ENCODE measurements around the gene SCN8A.

DNA sequence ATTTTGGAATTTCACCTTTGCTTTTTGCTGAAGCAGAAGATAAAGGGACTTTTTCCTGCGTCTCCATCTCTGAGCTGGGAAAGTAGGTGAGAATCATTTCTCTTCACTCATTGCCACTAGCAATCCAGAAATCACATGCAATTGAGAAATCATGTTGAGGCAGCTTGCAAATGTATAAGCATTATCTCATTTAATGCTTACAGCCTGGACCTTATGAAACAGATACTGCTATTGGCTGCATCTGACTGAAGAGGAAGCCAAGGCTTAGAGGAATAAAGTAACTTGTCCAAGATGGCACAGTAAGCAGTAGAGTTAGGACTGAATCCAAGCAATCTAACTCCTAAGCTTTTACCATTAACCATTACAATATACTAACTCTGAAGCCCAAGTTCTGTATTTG lies 135.1 kb downstream of the SCN8A start:
- TF ChIP-seq, protein P1, sequence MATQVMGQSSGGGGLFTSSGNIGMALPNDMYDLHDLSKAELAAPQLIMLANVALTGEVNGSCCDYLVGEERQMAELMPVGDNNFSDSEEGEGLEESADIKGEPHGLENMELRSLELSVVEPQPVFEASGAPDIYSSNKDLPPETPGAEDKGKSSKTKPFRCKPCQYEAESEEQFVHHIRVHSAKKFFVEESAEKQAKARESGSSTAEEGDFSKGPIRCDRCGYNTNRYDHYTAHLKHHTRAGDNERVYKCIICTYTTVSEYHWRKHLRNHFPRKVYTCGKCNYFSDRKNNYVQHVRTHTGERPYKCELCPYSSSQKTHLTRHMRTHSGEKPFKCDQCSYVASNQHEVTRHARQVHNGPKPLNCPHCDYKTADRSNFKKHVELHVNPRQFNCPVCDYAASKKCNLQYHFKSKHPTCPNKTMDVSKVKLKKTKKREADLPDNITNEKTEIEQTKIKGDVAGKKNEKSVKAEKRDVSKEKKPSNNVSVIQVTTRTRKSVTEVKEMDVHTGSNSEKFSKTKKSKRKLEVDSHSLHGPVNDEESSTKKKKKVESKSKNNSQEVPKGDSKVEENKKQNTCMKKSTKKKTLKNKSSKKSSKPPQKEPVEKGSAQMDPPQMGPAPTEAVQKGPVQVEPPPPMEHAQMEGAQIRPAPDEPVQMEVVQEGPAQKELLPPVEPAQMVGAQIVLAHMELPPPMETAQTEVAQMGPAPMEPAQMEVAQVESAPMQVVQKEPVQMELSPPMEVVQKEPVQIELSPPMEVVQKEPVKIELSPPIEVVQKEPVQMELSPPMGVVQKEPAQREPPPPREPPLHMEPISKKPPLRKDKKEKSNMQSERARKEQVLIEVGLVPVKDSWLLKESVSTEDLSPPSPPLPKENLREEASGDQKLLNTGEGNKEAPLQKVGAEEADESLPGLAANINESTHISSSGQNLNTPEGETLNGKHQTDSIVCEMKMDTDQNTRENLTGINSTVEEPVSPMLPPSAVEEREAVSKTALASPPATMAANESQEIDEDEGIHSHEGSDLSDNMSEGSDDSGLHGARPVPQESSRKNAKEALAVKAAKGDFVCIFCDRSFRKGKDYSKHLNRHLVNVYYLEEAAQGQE (IDR thresholded peaks at IDR 0.05; ENCODE audit: insufficient replicate concordance, low read depth): no peak
- TF ChIP-seq POLR2AphosphoS5 (IDR thresholded peaks at IDR 0.05; ENCODE audit: low read depth) (no peak), GABPA (IDR thresholded peaks at IDR 0.05; ENCODE audit: low read depth) (no peak), SPI1 (IDR thresholded peaks at IDR 0.05; ENCODE audit: borderline replicate concordance, low read depth) (no peak)
- TF ChIP-seq, protein P2, sequence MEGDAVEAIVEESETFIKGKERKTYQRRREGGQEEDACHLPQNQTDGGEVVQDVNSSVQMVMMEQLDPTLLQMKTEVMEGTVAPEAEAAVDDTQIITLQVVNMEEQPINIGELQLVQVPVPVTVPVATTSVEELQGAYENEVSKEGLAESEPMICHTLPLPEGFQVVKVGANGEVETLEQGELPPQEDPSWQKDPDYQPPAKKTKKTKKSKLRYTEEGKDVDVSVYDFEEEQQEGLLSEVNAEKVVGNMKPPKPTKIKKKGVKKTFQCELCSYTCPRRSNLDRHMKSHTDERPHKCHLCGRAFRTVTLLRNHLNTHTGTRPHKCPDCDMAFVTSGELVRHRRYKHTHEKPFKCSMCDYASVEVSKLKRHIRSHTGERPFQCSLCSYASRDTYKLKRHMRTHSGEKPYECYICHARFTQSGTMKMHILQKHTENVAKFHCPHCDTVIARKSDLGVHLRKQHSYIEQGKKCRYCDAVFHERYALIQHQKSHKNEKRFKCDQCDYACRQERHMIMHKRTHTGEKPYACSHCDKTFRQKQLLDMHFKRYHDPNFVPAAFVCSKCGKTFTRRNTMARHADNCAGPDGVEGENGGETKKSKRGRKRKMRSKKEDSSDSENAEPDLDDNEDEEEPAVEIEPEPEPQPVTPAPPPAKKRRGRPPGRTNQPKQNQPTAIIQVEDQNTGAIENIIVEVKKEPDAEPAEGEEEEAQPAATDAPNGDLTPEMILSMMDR (IDR thresholded peaks at IDR 0.05; ENCODE audit: insufficient read depth, low read length): no peak

Measured in HL-60 (cell line).